ENCODE measurements around the gene SLC37A2. TPM values are rescaled to one million over a fixed set of nuclear protein-coding genes. Genes with fewer than 3 reads are reported as not detected.

The SLC37A2 gene
- total RNA-seq, 1 experiment from 2014 or later = 13.8 TPM

- CTCF ChIA-PET = interaction anchor here (0.8 kb wide), 1 partner anchor 9 kb away, joined by 3 read pairs; no protein-coding TSS in a partner anchor
- no peak for TF ChIP-seq CTCF (IDR thresholded peaks at IDR 0.05; ENCODE audit: insufficient read depth in 1 of 2, low read depth in 1 of 2, low read length in 1 of 2, severe bottlenecking in 1 of 2, unreplicated experiment in 1 of 2)
- H3K9me3 ChIP-seq = no peaks in the 10 kb centered on the region
- no peaks in the 10 kb centered on the region for H3K4me1 ChIP-seq
- H3K4me3 ChIP-seq (ENCODE audit: low read depth, low read length) = no peak overlapping the region
- POLR2A ChIA-PET = no interaction called here
- no peak overlapping the region for H3K27ac Mint-ChIP-seq (ENCODE audit: unreplicated experiment)
- H3K9me3 Mint-ChIP-seq (ENCODE audit: unreplicated experiment) = no peaks in the 10 kb centered on the region
- no peak overlapping the region for H3K4me3 Mint-ChIP-seq (ENCODE audit: unreplicated experiment)
- no peak for DNase-seq
- H3K27me3 ChIP-seq (replicated peaks; ENCODE audit: control insufficient read depth, insufficient read depth, low read length) = peaks cover 3% of the 10 kb centered on the region
- H3K36me3 ChIP-seq (ENCODE audit: control insufficient read depth, insufficient read depth, low read length) = no peaks in the 10 kb centered on the region
- H3K4me1 Mint-ChIP-seq (ENCODE audit: low read depth, unreplicated experiment) = no peaks in the 10 kb centered on the region
- peaks cover 16% of the 10 kb centered on the region for H3K27me3 Mint-ChIP-seq (ENCODE audit: insufficient read depth, unreplicated experiment)
- no peaks in the 10 kb centered on the region for H3K36me3 Mint-ChIP-seq (ENCODE audit: insufficient read depth, unreplicated experiment)
- no TSS peak for BruUV-seq (replicated peaks)
- intact Hi-C loops (cut with micrococcal nuclease; ENCODE audit: unreplicated experiment) = no loop called here
Observed at GRCh38 chr11:125132071-125132470, 69.0 kb downstream of the SLC37A2 start.

GRCh38 chr11:125132596-125132995 lies 69.5 kb downstream of the SLC37A2 start:
- Histone ChIP-seq H3K36me3 (ENCODE audit: control insufficient read depth, insufficient read depth, low read length) (no peaks in the 10 kb centered on the region), H3K4me3 (ENCODE audit: low read depth, low read length) (no peak overlapping the region), H3K27me3 (replicated peaks; ENCODE audit: control insufficient read depth, insufficient read depth, low read length) (peaks cover 3% of the 10 kb centered on the region), H3K4me1 (no peaks in the 10 kb centered on the region), H3K9me3 (no peaks in the 10 kb centered on the region)
- CTCF ChIA-PET = interaction anchor here (0.8 kb wide), 1 partner anchor 8 kb away, joined by 3 read pairs; no protein-coding TSS in a partner anchor
- Mint-ChIP-seq H3K4me1 (ENCODE audit: low read depth, unreplicated experiment) (no peaks in the 10 kb centered on the region), H3K36me3 (ENCODE audit: insufficient read depth, unreplicated experiment) (no peaks in the 10 kb centered on the region), H3K27ac (ENCODE audit: unreplicated experiment) (no peak overlapping the region), H3K9me3 (ENCODE audit: unreplicated experiment) (no peaks in the 10 kb centered on the region), H3K4me3 (ENCODE audit: unreplicated experiment) (no peak overlapping the region), H3K27me3 (ENCODE audit: insufficient read depth, unreplicated experiment) (peaks cover 16% of the 10 kb centered on the region)
- no peak for DNase-seq
- BruUV-seq (replicated peaks) = no TSS peak
- no peak for TF ChIP-seq CTCF (IDR thresholded peaks at IDR 0.05; ENCODE audit: insufficient read depth in 1 of 2, low read depth in 1 of 2, low read length in 1 of 2, severe bottlenecking in 1 of 2, unreplicated experiment in 1 of 2)
- POLR2A ChIA-PET = no interaction called here
- intact Hi-C loops (cut with micrococcal nuclease; ENCODE audit: unreplicated experiment) = no loop called here

GRCh38 chr11:125136001-125136400 lies 72.9 kb downstream of the SLC37A2 start:
- Mint-ChIP-seq H3K4me1 (ENCODE audit: low read depth, unreplicated experiment) (no peaks in the 10 kb centered on the region), H3K27me3 (ENCODE audit: insufficient read depth, unreplicated experiment) (peaks cover 6% of the 10 kb centered on the region), H3K4me3 (ENCODE audit: unreplicated experiment) (no peak overlapping the region), H3K36me3 (ENCODE audit: insufficient read depth, unreplicated experiment) (no peaks in the 10 kb centered on the region), H3K27ac (ENCODE audit: unreplicated experiment) (no peak overlapping the region), H3K9me3 (ENCODE audit: unreplicated experiment) (no peaks in the 10 kb centered on the region)
- Histone ChIP-seq H3K4me1 (no peaks in the 10 kb centered on the region), H3K27me3 (replicated peaks; ENCODE audit: control insufficient read depth, insufficient read depth, low read length) (peaks cover 3% of the 10 kb centered on the region), H3K36me3 (ENCODE audit: control insufficient read depth, insufficient read depth, low read length) (no peaks in the 10 kb centered on the region), H3K9me3 (no peaks in the 10 kb centered on the region), H3K4me3 (ENCODE audit: low read depth, low read length) (no peak overlapping the region)
- no peak for DNase-seq
- intact Hi-C loops (cut with micrococcal nuclease; ENCODE audit: unreplicated experiment) = no loop called here
- ChIA-PET CTCF (no interaction called here), POLR2A (no interaction called here)
- TF ChIP-seq CTCF (IDR thresholded peaks at IDR 0.05; ENCODE audit: insufficient read depth in 1 of 2, low read depth in 1 of 2, low read length in 1 of 2, severe bottlenecking in 1 of 2, unreplicated experiment in 1 of 2) = no peak
- no TSS peak for BruUV-seq (replicated peaks)
